SH-SY5Y (cell line): Measurements from ENCODE around the gene NPTXR.

ENCODE experiments used
- GATA2 ChIP-seq: IDR thresholded peaks from 2 replicates; pipeline ENCODE4 v1.6.1; 2011; ENCODE audit warnings: mild to moderate bottlenecking, low read depth, low read length
- GATA3 ChIP-seq: IDR thresholded peaks from 2 replicates; pipeline ENCODE4 v1.6.1; 2011; ENCODE audit warnings: low read depth, mild to moderate bottlenecking, low read length, moderate library complexity

DNA sequence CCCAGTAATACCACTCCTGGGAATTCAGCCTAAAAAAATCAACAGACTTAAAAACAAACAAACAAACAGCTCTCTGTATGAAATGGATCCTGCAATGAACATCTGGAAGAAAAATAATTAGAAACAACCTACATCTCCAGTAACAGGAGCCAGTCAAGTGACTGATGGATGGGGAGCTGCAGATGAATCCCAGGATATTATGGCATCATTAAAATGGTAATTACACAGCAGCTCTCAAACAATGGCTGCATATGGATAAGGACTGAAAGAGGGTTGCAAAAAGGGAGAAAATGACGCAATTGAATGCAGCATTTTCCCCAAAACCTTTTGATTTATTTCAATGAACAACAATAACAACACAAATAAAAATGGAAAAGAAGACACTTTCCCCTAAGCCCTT lies 4.1 kb downstream of the NPTXR start:
- TF ChIP-seq GATA2 = no peak
- TF ChIP-seq GATA3 = no peak
